ENCODE results near the gene DPM3.

DNA sequence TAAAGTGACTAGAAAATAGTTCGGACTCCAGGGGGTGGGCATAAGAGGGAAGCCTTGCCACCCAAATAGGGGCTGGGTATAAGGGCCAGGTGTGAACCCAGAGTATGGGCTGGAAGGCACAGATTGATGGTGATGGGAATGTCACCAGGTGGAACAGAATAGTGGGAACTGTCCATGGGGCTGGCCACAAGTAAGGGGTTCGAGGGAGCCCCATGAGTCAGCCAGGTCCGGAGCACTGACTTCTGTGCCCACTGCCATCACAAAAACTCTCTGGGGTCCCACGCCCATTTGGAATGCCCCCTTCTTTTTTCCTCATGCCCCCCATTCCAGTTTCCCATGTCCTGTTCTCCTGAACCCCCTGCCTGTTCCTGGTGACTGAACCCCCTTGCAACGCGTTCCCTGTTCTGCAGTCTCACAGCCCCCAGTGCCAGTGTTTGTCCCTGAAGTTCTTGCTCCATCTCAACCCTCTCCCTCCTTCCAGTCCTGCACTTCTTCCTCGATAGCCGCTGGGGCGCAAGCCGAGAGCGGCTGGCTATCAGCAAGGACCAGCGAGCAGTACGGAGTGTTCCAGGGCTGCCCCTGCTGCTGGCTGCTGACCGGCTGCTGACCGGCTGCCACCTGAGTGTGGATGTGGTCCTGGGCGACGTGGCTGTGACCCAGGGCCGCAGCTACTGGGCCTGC lies 41.2 kb upstream of the DPM3 start:
- no peak for TF ChIP-seq EZH2 (IDR thresholded peaks at IDR 0.05; ENCODE audit: borderline replicate concordance, low read length)
- TF ChIP-seq, protein P1, sequence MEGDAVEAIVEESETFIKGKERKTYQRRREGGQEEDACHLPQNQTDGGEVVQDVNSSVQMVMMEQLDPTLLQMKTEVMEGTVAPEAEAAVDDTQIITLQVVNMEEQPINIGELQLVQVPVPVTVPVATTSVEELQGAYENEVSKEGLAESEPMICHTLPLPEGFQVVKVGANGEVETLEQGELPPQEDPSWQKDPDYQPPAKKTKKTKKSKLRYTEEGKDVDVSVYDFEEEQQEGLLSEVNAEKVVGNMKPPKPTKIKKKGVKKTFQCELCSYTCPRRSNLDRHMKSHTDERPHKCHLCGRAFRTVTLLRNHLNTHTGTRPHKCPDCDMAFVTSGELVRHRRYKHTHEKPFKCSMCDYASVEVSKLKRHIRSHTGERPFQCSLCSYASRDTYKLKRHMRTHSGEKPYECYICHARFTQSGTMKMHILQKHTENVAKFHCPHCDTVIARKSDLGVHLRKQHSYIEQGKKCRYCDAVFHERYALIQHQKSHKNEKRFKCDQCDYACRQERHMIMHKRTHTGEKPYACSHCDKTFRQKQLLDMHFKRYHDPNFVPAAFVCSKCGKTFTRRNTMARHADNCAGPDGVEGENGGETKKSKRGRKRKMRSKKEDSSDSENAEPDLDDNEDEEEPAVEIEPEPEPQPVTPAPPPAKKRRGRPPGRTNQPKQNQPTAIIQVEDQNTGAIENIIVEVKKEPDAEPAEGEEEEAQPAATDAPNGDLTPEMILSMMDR (conservative IDR thresholded peaks at IDR 0.05 in 1 of 2, IDR thresholded peaks at IDR 0.05 in 1 of 2; ENCODE audit: extremely low read depth in 1 of 2, insufficient read depth in 1 of 2, low read depth in 1 of 2, low read length in 2 of 2) = no peak
